ENCODE results near the gene MIPOL1.
A peak's percentile ranks its signal among the peaks of the same experiment; 100 is the strongest.
"Not testable (repeated sequence)": the region's sequence is repeated elsewhere in the genome, so short reads cannot be mapped to it uniquely, and the experiment has no call there.

Gene MIPOL1

GRCh38 chr14:37172936-37173614 is 24.7 kb upstream of the MIPOL1 start:
- TF ChIP-seq CTCF (conservative IDR thresholded peaks at IDR 0.05), result no peak
- H3K27ac ChIP-seq, result peak overlapping the region; percentile 91

DNA sequence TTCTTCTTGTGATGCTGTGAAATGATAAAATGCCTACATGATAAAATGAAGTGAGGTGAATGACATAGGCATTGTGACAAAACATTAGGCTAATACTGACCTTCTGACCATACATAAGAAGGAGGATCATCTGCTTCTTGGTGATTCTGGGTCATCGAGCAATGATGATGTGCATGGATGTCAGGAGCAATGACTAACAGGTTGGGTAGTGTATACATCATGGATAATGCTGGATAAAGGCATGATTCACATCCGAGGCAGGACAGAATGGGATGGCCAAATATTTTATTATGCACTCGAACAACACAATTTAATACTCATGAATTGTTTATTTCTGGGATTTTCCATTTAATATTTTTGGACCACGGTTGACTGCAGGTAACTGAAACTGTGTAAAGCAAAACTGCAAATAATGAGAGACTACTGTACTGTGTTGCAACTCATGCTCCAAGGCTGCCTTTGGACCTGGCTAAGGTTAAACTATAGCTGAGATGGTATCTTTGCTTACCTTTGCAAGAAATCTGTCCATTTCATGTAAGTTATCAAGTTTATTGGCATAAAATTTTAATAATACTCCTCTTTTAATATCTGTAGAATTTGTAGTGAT is 17.7 kb upstream of the MIPOL1 start:
- TF ChIP-seq CTCF (conservative IDR thresholded peaks at IDR 0.05), result no peak
- H3K27ac ChIP-seq, result no peak overlapping the region

DNA sequence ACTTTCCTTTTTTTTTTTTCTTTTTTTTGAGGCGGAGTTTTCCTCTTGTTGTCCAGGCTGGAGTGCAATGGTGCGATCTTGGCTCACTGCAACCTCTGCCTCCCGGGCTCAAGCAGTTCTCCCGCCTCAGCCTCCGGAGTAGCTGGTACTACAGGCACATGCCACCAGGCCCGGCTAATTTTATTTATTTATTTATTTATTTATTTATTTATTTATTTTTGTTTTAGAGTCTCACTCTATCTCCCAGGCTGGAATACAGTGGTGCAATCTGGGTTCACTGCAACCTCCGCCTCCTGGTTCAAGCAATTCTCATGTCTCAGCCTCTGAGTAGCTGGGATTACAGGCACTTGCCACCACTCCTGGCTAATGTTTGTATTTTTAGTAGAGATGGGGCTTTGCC is 16.9 kb upstream of the MIPOL1 start:
- not testable (repeated sequence) for H3K27ac ChIP-seq

DNA sequence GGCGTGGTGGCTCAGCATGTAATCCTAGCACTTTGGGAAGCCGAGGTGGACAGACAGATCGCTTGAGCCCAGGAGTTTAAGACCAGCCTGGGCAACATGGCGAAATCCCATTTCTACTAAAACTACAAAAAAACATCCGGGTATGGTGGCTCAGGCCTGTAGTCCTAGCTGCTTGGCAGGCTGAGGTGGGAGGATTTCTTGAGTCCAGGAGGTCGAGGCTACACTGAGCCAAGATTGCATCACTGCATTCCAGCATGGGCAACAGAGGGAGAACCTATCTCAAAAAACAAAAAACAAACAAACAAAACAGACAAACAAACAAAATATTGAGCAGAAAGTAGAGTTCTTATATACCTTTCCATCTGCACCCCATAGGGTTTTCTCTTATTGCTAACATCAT is 16.3 kb upstream of the MIPOL1 start:
- no peak for TF ChIP-seq CTCF (conservative IDR thresholded peaks at IDR 0.05)
- no peak overlapping the region for H3K27ac ChIP-seq

- not testable (repeated sequence) for H3K27ac ChIP-seq
Measured at GRCh38 chr14:37184520-37184919, 13.2 kb upstream of the MIPOL1 start.

DNA sequence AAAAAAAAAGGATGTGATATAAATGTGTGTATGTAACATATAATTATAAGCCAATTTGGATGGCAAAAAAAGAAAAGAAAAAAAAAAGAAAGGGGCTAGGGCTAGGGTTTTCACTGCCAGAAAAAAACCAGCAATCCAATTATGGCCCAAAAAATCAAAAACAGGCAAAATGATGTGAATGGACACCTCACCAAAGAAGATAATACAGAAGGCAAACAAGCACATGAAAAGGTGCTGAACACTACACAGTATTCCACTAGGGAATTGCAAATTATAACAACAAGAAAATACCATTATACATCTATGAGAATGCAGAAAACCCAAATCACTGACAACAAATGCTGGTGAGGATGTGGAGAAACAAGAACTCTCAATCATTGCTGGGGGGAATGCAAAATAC is 12.1 kb upstream of the MIPOL1 start:
- no peak for TF ChIP-seq CTCF (conservative IDR thresholded peaks at IDR 0.05)
- no peak overlapping the region for H3K27ac ChIP-seq

DNA sequence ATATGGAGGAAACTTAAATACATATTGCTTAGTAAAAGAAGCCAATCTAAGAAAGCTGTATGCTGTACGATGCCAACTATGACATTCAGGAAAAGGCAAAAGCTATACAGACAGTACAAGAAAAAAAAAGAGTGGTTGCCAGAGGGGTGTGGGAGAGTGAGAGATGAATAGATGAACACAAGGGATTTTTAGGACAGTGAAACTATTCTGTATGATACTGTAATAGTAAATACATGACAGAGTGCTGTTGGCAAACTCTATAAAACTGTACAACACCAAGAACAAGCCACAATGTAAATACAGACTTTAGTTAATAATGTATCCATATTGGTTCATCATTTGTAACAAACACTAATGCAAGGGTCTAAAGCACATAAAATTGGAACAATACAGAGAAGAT is 10.9 kb upstream of the MIPOL1 start:
- no peak overlapping the region for H3K27ac ChIP-seq
- no peak for TF ChIP-seq CTCF (conservative IDR thresholded peaks at IDR 0.05)

- no peak overlapping the region for H3K27ac ChIP-seq
- no peak for TF ChIP-seq CTCF (conservative IDR thresholded peaks at IDR 0.05)
Measured at GRCh38 chr14:37187294-37187693, 10.4 kb upstream of the MIPOL1 start.

- not testable (repeated sequence) for H3K27ac ChIP-seq
Measured at GRCh38 chr14:37187840-37188577, 9.7 kb upstream of the MIPOL1 start.

DNA sequence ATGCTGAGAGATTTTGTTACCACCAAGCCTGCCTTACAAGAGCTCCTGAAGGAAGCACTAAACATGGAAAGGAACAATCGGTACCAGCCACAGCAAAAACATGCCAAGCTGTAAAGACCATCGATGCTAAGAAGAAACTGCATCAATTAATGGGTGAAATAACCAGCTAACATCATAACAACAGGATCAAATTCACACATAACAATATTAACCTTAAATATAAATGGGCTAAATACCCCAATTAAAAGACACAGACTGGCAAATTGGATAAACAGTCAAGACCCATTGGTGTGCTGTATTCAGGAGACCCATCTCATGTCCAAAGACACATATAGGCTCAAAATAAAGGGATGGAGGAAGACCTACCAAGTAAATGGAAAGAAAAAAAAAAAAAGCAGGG is 8.0 kb upstream of the MIPOL1 start:
- not testable (repeated sequence) for H3K27ac ChIP-seq

Data from VCaP (cell line).